ENCODE data around the gene CCSER2. TPM values are rescaled to one million over a fixed set of nuclear protein-coding genes. Genes with fewer than 3 reads are reported as not detected.

CCSER2 gene
- total RNA-seq, 4 donors from 2014 or later: 50.1 to 71.0 (median 58.4) TPM

GRCh38 chr10:84510121-84510520 is 181.7 kb downstream of the CCSER2 start:
- Histone ChIP-seq H3K36me3 (peaks cover 0 to 6% of the 10 kb centered on the region in 2 donors), H3K27ac (no peak overlapping the region), H3K27me3 (no peaks in the 10 kb centered on the region), H3K9me3 (no peaks in the 10 kb centered on the region), H3K4me3 (replicated peaks in 1 of 3) (no peak overlapping the region), H3K4me1 (peaks cover 7 to 17% of the 10 kb centered on the region in 2 donors)
- intact Hi-C loops (cut with DNase I): no loop called here
- DNase-seq: no peak
- 81 to 82% methylated on average over 3 of the region's 3 CpGs for WGBS, 2 donors
- no peak for TF ChIP-seq POLR2A (IDR thresholded peaks at IDR 0.05)
- TF ChIP-seq CTCF (IDR thresholded peaks at IDR 0.05): no peak

- 88 to 93% methylated on average over 2 of the region's 2 CpGs for WGBS, 2 donors
- Histone ChIP-seq H3K9me3 (no peaks in the 10 kb centered on the region), H3K27me3 (no peaks in the 10 kb centered on the region), H3K4me3 (replicated peaks in 1 of 3) (no peak overlapping the region), H3K27ac (no peak overlapping the region), H3K4me1 (peaks cover 7 to 17% of the 10 kb centered on the region in 2 donors), H3K36me3 (peaks cover 0 to 6% of the 10 kb centered on the region in 2 donors)
- intact Hi-C loops (cut with DNase I): no loop called here
- TF ChIP-seq CTCF (IDR thresholded peaks at IDR 0.05): no peak
- no peak for TF ChIP-seq POLR2A (IDR thresholded peaks at IDR 0.05)
- no peak for DNase-seq
Observed at GRCh38 chr10:84511106-84511505, 182.7 kb downstream of the CCSER2 start.

- intact Hi-C loops (cut with DNase I): no loop called here
- H3K27me3 ChIP-seq: no peaks in the 10 kb centered on the region
- no peak for DNase-seq
- peaks cover 7 to 17% of the 10 kb centered on the region in 2 donors for H3K4me1 ChIP-seq
- TF ChIP-seq CTCF (IDR thresholded peaks at IDR 0.05): no peak
- TF ChIP-seq POLR2A (IDR thresholded peaks at IDR 0.05): no peak
- H3K27ac ChIP-seq: no peak overlapping the region
- 92 to 93% methylated on average over 5 of the region's 5 CpGs for WGBS, 2 donors
- H3K36me3 ChIP-seq: peaks cover 0 to 6% of the 10 kb centered on the region in 2 donors
- H3K4me3 ChIP-seq (replicated peaks in 1 of 3): no peak overlapping the region
- H3K9me3 ChIP-seq: no peaks in the 10 kb centered on the region
Observed at GRCh38 chr10:84511709-84512285, 183.4 kb downstream of the CCSER2 start.

- DNase-seq: no peak
- Histone ChIP-seq H3K4me1 (peaks cover 0 to 6% of the 10 kb centered on the region in 2 donors), H3K9me3 (no peaks in the 10 kb centered on the region), H3K27me3 (no peaks in the 10 kb centered on the region), H3K4me3 (replicated peaks in 1 of 3) (no peak overlapping the region), H3K27ac (no peak overlapping the region), H3K36me3 (peaks cover 0 to 6% of the 10 kb centered on the region in 2 donors)
- no peak for TF ChIP-seq POLR2A (IDR thresholded peaks at IDR 0.05)
- no peak for TF ChIP-seq CTCF (IDR thresholded peaks at IDR 0.05)
- 93 to 97% methylated on average over 4 of the region's 4 CpGs for WGBS, 2 donors
- intact Hi-C loops (cut with DNase I): no loop called here
Observed at GRCh38 chr10:84517554-84517953, 189.2 kb downstream of the CCSER2 start.

GRCh38 chr10:84519235-84519634 is 190.8 kb downstream of the CCSER2 start:
- Histone ChIP-seq H3K4me3 (replicated peaks in 1 of 3) (no peak overlapping the region), H3K27ac (no peak overlapping the region), H3K4me1 (peaks cover 3 to 6% of the 10 kb centered on the region in 2 donors), H3K9me3 (no peaks in the 10 kb centered on the region), H3K36me3 (no peaks in the 10 kb centered on the region), H3K27me3 (no peaks in the 10 kb centered on the region)
- no peak for TF ChIP-seq CTCF (IDR thresholded peaks at IDR 0.05)
- no peak for TF ChIP-seq POLR2A (IDR thresholded peaks at IDR 0.05)
- WGBS, 2 donors: 98% methylated on average over 3 of the region's 3 CpGs
- intact Hi-C loops (cut with DNase I): no loop called here
- no peak for DNase-seq

Measured in thyroid gland (tissue), 4 donors.